Measurements from ENCODE around the gene CCNDBP1. TPM values are rescaled to one million over a fixed set of nuclear protein-coding genes. Genes with fewer than 3 reads are reported as not detected.
A peak's percentile ranks its signal among the peaks of the same experiment; 100 is the strongest.

CCNDBP1 gene
- total RNA-seq, 1 experiment from 2014 or later, result 39.8 TPM

DNA sequence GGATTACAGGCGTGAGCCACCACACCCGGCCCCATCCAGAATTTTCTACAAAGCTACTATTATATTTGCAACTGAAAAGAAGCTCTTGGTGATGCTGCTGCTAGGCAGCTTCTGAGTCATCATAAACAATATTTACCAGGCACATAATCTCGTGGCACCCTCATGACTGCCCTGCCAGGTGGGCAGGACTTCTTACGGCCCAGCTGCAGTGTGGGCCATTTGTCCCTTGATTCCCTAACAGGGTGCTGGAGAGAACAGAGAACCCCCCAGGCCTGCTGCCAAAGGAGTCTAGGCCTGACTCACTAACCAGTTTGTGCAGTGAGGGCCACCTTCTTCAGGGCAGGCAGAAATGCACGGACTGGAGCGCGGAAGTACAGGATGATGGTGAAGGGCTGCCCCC is 30.8 kb downstream of the CCNDBP1 start (continued):
- TF ChIP-seq, protein P1, sequence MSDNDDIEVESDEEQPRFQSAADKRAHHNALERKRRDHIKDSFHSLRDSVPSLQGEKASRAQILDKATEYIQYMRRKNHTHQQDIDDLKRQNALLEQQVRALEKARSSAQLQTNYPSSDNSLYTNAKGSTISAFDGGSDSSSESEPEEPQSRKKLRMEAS (IDR thresholded peaks at IDR 0.05), result no peak
- TF ChIP-seq POLR2A (IDR thresholded peaks at IDR 0.05; ENCODE audit: borderline replicate concordance, extremely low read depth, insufficient read depth, insufficient read length), result no peak
- TF ChIP-seq CBX3 (IDR thresholded peaks at IDR 0.05; ENCODE audit: low read depth), result no peak
- TF ChIP-seq FOSL1 (IDR thresholded peaks at IDR 0.05; ENCODE audit: low read depth), result no peak

- POLR2A ChIA-PET, result no interaction called here
- no TSS peak for BruUV-seq (replicated peaks)
Observed at GRCh38 chr15:43218908-43219706, 33.9 kb downstream of the CCNDBP1 start.

More at GRCh38 chr15:43218908-43219706, 33.9 kb downstream of the CCNDBP1 start:
- Histone ChIP-seq H3K36me3 (ENCODE audit: control insufficient read depth in 1 of 2, insufficient read depth in 2 of 2, low read length in 2 of 2) (no peaks in the 10 kb centered on the region), H2AFZ (ENCODE audit: low read depth, low read length, poor library complexity, severe bottlenecking) (no peak overlapping the region), H3K9me2 (ENCODE audit: insufficient read depth) (no peaks in the 10 kb centered on the region), H3K27me3 (ENCODE audit: insufficient read depth, low read length) (no peaks in the 10 kb centered on the region), H3K4me3 (replicated peaks in 1 of 2; ENCODE audit: low read depth in 1 of 2, low read length in 2 of 2) (no peak overlapping the region), H3K79me2 (ENCODE audit: insufficient read depth, low read length) (no peaks in the 10 kb centered on the region), H3K27ac (ENCODE audit: low read depth, low read length) (no peak overlapping the region), H3K4me2 (ENCODE audit: low read length) (no peak overlapping the region), H4K20me1 (ENCODE audit: insufficient read depth) (no peaks in the 10 kb centered on the region), H3K9ac (ENCODE audit: low read length) (no peak overlapping the region), H3K4me1 (ENCODE audit: control insufficient read depth in 1 of 2, insufficient read depth in 2 of 2, low read length in 2 of 2) (peaks cover 0 to 3% of the 10 kb centered on the region in 2 experiments; a peak in 1 of 4 replicates), H3K9me3 (ENCODE audit: control insufficient read depth in 1 of 2, insufficient read depth in 1 of 2, low read depth in 1 of 2, low read length in 2 of 2) (no peaks in the 10 kb centered on the region)
- peak; percentile 82 for ATAC-seq
- CTCF ChIA-PET, result no interaction called here
- peak in 2 of 3 experiments; percentile 50 to 53; a peak in 4 of 6 replicates for TF ChIP-seq CTCF (IDR thresholded peaks at IDR 0.05 in 2 of 3, conservative IDR thresholded peaks at IDR 0.05 in 1 of 3; ENCODE audit: borderline replicate concordance in 1 of 3, insufficient read depth in 1 of 3, low read depth in 2 of 3, low read length in 2 of 3)
- no peak for TF ChIP-seq SIN3A (IDR thresholded peaks at IDR 0.05; ENCODE audit: low read depth)
- DNase-seq (ENCODE audit: low read depth, low spot score), result no peak
- intact Hi-C loops (cut with micrococcal nuclease), result no loop called here
- RAD21 ChIA-PET (ENCODE audit: low non-redundant PET in 1 of 2, low total read pairs in 2 of 2, uncharacterized antibody in 2 of 2, unreplicated experiment in 2 of 2), result no interaction called here
